ENCODE data around the gene DNTT.

DNTT gene

DNA sequence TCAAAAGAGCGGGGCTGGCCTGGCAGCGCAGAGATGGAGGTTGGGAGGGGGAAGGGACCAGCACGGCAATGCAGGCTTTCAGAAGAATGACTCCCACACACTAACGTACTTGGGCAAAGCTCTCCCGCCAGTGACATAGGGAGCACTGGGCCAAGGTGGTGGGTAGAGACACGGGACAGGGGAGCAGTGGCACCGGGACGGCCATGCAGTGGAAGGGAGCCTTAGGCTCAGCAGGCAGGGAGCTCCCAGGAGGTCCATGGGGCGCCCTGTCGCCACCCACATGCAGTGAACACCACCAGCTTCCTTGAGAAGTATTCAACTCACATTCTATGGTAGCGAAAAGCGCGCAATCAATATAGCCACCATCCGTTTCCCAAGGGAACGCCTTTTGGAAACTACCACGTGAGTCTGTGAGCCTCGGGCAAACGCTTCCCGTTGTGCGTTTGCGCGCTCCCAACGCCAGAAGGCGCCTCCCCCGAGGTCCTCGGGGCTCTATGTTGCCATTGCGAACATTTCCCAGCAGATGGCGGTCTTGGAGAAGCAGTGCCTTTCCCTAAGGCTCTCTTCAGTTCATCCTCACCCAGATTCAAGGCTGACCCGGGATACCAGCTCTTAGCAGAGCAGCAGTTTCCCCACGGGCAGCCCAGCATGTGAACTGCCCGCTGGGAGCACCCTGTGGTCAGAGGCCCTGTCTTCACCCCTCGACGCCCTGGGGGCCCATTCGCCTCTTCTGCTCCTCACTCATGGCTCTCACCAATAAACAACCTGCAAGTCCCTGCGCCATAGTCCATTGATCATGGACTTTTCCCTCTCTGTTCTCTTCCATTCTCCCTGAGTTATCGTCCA, 71.0 kb downstream of the DNTT start (continued):
- TF ChIP-seq, protein P1, sequence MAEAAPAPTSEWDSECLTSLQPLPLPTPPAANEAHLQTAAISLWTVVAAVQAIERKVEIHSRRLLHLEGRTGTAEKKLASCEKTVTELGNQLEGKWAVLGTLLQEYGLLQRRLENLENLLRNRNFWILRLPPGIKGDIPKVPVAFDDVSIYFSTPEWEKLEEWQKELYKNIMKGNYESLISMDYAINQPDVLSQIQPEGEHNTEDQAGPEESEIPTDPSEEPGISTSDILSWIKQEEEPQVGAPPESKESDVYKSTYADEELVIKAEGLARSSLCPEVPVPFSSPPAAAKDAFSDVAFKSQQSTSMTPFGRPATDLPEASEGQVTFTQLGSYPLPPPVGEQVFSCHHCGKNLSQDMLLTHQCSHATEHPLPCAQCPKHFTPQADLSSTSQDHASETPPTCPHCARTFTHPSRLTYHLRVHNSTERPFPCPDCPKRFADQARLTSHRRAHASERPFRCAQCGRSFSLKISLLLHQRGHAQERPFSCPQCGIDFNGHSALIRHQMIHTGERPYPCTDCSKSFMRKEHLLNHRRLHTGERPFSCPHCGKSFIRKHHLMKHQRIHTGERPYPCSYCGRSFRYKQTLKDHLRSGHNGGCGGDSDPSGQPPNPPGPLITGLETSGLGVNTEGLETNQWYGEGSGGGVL (tag by site-specific recombination; IDR thresholded peaks at IDR 0.05), result no peak
- TF ChIP-seq ZBTB21 (tag by site-specific recombination; IDR thresholded peaks at IDR 0.05), result no peak
- TF ChIP-seq ZBTB17 (tag by site-specific recombination; IDR thresholded peaks at IDR 0.05), result peak; percentile 97
- no peak for TF ChIP-seq ZNF837 (tag by site-specific recombination; IDR thresholded peaks at IDR 0.05)
- no peak for TF ChIP-seq ZNF624 (tag by site-specific recombination; IDR thresholded peaks at IDR 0.05)
- TF ChIP-seq, protein P2, sequence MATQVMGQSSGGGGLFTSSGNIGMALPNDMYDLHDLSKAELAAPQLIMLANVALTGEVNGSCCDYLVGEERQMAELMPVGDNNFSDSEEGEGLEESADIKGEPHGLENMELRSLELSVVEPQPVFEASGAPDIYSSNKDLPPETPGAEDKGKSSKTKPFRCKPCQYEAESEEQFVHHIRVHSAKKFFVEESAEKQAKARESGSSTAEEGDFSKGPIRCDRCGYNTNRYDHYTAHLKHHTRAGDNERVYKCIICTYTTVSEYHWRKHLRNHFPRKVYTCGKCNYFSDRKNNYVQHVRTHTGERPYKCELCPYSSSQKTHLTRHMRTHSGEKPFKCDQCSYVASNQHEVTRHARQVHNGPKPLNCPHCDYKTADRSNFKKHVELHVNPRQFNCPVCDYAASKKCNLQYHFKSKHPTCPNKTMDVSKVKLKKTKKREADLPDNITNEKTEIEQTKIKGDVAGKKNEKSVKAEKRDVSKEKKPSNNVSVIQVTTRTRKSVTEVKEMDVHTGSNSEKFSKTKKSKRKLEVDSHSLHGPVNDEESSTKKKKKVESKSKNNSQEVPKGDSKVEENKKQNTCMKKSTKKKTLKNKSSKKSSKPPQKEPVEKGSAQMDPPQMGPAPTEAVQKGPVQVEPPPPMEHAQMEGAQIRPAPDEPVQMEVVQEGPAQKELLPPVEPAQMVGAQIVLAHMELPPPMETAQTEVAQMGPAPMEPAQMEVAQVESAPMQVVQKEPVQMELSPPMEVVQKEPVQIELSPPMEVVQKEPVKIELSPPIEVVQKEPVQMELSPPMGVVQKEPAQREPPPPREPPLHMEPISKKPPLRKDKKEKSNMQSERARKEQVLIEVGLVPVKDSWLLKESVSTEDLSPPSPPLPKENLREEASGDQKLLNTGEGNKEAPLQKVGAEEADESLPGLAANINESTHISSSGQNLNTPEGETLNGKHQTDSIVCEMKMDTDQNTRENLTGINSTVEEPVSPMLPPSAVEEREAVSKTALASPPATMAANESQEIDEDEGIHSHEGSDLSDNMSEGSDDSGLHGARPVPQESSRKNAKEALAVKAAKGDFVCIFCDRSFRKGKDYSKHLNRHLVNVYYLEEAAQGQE (tag by site-specific recombination; IDR thresholded peaks at IDR 0.05), result no peak
- TF ChIP-seq, protein P3, sequence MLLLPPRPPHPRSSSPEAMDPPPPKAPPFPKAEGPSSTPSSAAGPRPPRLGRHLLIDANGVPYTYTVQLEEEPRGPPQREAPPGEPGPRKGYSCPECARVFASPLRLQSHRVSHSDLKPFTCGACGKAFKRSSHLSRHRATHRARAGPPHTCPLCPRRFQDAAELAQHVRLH (tag by site-specific recombination; IDR thresholded peaks at IDR 0.05), result no peak
- no peak for TF ChIP-seq ZNF140 (tag by site-specific recombination; IDR thresholded peaks at IDR 0.05)
- TF ChIP-seq, protein P4, sequence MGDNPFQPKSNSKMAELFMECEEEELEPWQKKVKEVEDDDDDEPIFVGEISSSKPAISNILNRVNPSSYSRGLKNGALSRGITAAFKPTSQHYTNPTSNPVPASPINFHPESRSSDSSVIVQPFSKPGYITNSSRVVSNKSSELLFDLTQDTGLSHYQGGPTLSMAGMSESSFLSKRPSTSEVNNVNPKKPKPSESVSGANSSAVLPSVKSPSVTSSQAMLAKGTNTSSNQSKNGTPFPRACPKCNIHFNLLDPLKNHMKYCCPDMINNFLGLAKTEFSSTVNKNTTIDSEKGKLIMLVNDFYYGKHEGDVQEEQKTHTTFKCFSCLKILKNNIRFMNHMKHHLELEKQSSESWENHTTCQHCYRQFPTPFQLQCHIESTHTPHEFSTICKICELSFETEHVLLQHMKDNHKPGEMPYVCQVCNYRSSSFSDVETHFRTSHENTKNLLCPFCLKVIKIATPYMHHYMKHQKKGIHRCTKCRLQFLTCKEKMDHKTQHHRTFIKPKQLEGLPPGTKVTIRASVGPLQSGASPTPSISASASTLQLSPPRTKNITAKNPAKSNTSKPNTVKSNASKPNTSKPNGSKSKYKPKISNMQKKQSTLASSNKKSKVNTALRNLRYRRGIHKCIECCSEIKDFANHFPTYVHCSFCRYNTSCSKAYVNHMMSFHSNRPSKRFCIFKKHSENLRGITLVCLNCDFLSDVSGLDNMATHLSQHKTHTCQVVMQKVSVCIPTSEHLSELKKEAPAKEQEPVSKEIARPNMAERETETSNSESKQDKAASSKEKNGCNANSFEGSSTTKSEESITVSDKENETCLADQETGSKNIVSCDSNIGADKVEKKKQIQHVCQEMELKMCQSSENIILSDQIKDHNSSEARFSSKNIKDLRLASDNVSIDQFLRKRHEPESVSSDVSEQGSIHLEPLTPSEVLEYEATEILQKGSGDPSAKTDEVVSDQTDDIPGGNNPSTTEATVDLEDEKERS (tag by site-specific recombination; IDR thresholded peaks at IDR 0.05), result no peak
- TF ChIP-seq ZNF214 (tag by site-specific recombination; IDR thresholded peaks at IDR 0.05; ENCODE audit: borderline replicate concordance), result no peak
- no peak for TF ChIP-seq ZNF169 (tag by site-specific recombination; IDR thresholded peaks at IDR 0.05)
- no peak for TF ChIP-seq ZNF843 (tag by site-specific recombination; IDR thresholded peaks at IDR 0.05)
- TF ChIP-seq HOXA7 (CRISPR knock-in tag; IDR thresholded peaks at IDR 0.05; ENCODE audit: borderline replicate concordance), result no peak
- no peak for TF ChIP-seq ZNF311 (tag by site-specific recombination; IDR thresholded peaks at IDR 0.05; ENCODE audit: borderline replicate concordance)
- TF ChIP-seq ZNF660 (tag by site-specific recombination; IDR thresholded peaks at IDR 0.05), result peak; percentile 81
- TF ChIP-seq, protein P5, sequence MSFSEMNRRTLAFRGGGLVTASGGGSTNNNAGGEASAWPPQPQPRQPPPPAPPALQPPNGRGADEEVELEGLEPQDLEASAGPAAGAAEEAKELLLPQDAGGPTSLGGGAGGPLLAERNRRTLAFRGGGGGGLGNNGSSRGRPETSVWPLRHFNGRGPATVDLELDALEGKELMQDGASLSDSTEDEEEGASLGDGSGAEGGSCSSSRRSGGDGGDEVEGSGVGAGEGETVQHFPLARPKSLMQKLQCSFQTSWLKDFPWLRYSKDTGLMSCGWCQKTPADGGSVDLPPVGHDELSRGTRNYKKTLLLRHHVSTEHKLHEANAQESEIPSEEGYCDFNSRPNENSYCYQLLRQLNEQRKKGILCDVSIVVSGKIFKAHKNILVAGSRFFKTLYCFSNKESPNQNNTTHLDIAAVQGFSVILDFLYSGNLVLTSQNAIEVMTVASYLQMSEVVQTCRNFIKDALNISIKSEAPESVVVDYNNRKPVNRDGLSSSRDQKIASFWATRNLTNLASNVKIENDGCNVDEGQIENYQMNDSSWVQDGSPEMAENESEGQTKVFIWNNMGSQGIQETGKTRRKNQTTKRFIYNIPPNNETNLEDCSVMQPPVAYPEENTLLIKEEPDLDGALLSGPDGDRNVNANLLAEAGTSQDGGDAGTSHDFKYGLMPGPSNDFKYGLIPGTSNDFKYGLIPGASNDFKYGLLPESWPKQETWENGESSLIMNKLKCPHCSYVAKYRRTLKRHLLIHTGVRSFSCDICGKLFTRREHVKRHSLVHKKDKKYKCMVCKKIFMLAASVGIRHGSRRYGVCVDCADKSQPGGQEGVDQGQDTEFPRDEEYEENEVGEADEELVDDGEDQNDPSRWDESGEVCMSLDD (tag by site-specific recombination; IDR thresholded peaks at IDR 0.05), result no peak; the same call in 1 of the 2 replicates
- TF ChIP-seq ZNF341 (tag by site-specific recombination; IDR thresholded peaks at IDR 0.05; ENCODE audit: low read depth), result no peak
- no peak for TF ChIP-seq SETDB1 (IDR thresholded peaks at IDR 0.05; ENCODE audit: insufficient read length, low read length)
- no peak for TF ChIP-seq SP2 (tag by site-specific recombination; IDR thresholded peaks at IDR 0.05)
- TF ChIP-seq, protein P6, sequence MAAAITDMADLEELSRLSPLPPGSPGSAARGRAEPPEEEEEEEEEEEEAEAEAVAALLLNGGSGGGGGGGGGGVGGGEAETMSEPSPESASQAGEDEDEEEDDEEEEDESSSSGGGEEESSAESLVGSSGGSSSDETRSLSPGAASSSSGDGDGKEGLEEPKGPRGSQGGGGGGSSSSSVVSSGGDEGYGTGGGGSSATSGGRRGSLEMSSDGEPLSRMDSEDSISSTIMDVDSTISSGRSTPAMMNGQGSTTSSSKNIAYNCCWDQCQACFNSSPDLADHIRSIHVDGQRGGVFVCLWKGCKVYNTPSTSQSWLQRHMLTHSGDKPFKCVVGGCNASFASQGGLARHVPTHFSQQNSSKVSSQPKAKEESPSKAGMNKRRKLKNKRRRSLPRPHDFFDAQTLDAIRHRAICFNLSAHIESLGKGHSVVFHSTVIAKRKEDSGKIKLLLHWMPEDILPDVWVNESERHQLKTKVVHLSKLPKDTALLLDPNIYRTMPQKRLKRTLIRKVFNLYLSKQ (tag by site-specific recombination; IDR thresholded peaks at IDR 0.05; ENCODE audit: borderline replicate concordance), result no peak
- TF ChIP-seq ZNF426 (tag by site-specific recombination; IDR thresholded peaks at IDR 0.05), result no peak
- peak; percentile 43; the same call in 1 of the 2 replicates for TF ChIP-seq ZNF394 (tag by site-specific recombination; IDR thresholded peaks at IDR 0.05; ENCODE audit: borderline replicate concordance)
- TF ChIP-seq ZNF184 (tag by site-specific recombination; IDR thresholded peaks at IDR 0.05), result no peak
- TF ChIP-seq, protein P7, sequence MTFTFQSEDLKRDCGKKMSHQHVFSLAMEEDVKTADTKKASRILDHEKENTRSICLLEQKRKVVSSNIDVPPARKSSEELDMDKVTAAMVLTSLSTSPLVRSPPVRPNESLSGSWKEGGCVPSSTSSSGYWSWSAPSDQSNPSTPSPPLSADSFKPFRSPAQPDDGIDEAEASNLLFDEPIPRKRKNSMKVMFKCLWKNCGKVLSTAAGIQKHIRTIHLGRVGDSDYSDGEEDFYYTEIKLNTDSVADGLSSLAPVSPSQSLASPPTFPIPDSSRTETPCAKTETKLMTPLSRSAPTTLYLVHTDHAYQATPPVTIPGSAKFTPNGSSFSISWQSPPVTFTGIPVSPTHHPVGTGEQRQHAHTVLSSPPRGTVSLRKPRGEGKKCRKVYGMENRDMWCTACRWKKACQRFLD (tag by site-specific recombination; IDR thresholded peaks at IDR 0.05), result no peak
- no peak for TF ChIP-seq YY1 (tag by site-specific recombination; IDR thresholded peaks at IDR 0.05)

All from HEK293 (cell line).